ENCODE data around the gene MTFR2. TPM values are rescaled to one million over a fixed set of nuclear protein-coding genes. Genes with fewer than 3 reads are reported as not detected.

Gene MTFR2
- total RNA-seq, 2 donors from 2014 or later = 29.4 to 34.3 TPM

GRCh38 chr6:136254851-136255466 lies 4.8 kb upstream of the MTFR2 start:
- Mint-ChIP-seq H3K4me3 (no peak overlapping the region), H3K27ac (peak overlapping the region; percentile 58), H3K4me1 (ENCODE audit: low read depth) (peaks cover 37% of the 10 kb centered on the region), H3K36me3 (ENCODE audit: insufficient read depth in 2 of 2) (peaks cover 2 to 12% of the 10 kb centered on the region in 2 donors), H3K27me3 (ENCODE audit: low read depth) (no peaks in the 10 kb centered on the region), H3K9me3 (no peaks in the 10 kb centered on the region)
- DNase-seq = no peak
- ATAC-seq (replicated peaks in 1 of 2) = no peak

- Mint-ChIP-seq H3K27me3 (ENCODE audit: low read depth) (no peaks in the 10 kb centered on the region), H3K4me1 (ENCODE audit: low read depth) (peaks cover 48% of the 10 kb centered on the region), H3K9me3 (no peaks in the 10 kb centered on the region), H3K4me3 (no peak overlapping the region), H3K27ac (peak overlapping the region; percentile 77), H3K36me3 (ENCODE audit: insufficient read depth in 2 of 2) (peaks cover 11 to 18% of the 10 kb centered on the region in 2 donors)
- ATAC-seq (replicated peaks in 1 of 2) (no peak), DNase-seq (no peak)
Measured at GRCh38 chr6:136253734-136254133, 3.6 kb upstream of the MTFR2 start.

- Mint-ChIP-seq H3K27ac (peak overlapping the region; percentile 23), H3K4me1 (ENCODE audit: low read depth) (peaks cover 51% of the 10 kb centered on the region), H3K9me3 (no peaks in the 10 kb centered on the region), H3K27me3 (ENCODE audit: low read depth) (no peaks in the 10 kb centered on the region), H3K36me3 (ENCODE audit: insufficient read depth in 2 of 2) (peaks cover 16 to 23% of the 10 kb centered on the region in 2 donors), H3K4me3 (peak overlapping the region in 1 of 2 donors; percentile 90)
- DNase-seq (no peak), ATAC-seq (replicated peaks in 1 of 2) (no peak)
Measured at GRCh38 chr6:136252441-136252840, 2.3 kb upstream of the MTFR2 start.

- DNase-seq (no peak), ATAC-seq (replicated peaks in 1 of 2) (no peak)
- H3K9me3 Mint-ChIP-seq = no peaks in the 10 kb centered on the region
- peaks cover 20 to 31% of the 10 kb centered on the region in 2 donors for H3K36me3 Mint-ChIP-seq (ENCODE audit: insufficient read depth in 2 of 2)
- H3K27ac Mint-ChIP-seq = peak overlapping the region; percentile 72
- H3K4me1 Mint-ChIP-seq (ENCODE audit: low read depth) = peaks cover 52% of the 10 kb centered on the region
- H3K27me3 Mint-ChIP-seq (ENCODE audit: low read depth) = no peaks in the 10 kb centered on the region
- H3K4me3 Mint-ChIP-seq = peak overlapping the region; percentile 90 to 99
Measured at GRCh38 chr6:136251394-136251793, 1.3 kb upstream of the MTFR2 start.

- peak in 1 of 2 donors; percentile 8 for ATAC-seq (replicated peaks in 1 of 2)
- Mint-ChIP-seq H3K27me3 (ENCODE audit: low read depth) (no peaks in the 10 kb centered on the region), H3K27ac (peak overlapping the region; percentile 72), H3K4me3 (peak overlapping the region; percentile 90 to 99), H3K36me3 (ENCODE audit: insufficient read depth in 2 of 2) (peaks cover 20 to 31% of the 10 kb centered on the region in 2 donors), H3K4me1 (ENCODE audit: low read depth) (peaks cover 56% of the 10 kb centered on the region), H3K9me3 (no peaks in the 10 kb centered on the region)
- no peak for DNase-seq
Measured at GRCh38 chr6:136250686-136251008, 536 bp upstream of the MTFR2 start.

- Mint-ChIP-seq H3K27me3 (ENCODE audit: low read depth) (no peaks in the 10 kb centered on the region), H3K9me3 (no peaks in the 10 kb centered on the region), H3K27ac (peak overlapping the region; percentile 72), H3K36me3 (ENCODE audit: insufficient read depth in 2 of 2) (peaks cover 20 to 35% of the 10 kb centered on the region in 2 donors), H3K4me3 (peak overlapping the region; percentile 90 to 99), H3K4me1 (ENCODE audit: low read depth) (peaks cover 52% of the 10 kb centered on the region)
- DNase-seq (no peak), ATAC-seq (replicated peaks in 1 of 2) (no peak)
Measured at GRCh38 chr6:136249336-136249735, 775 bp downstream of the MTFR2 start.

- Mint-ChIP-seq H3K9me3 (no peaks in the 10 kb centered on the region), H3K4me1 (ENCODE audit: low read depth) (peaks cover 14% of the 10 kb centered on the region), H3K36me3 (ENCODE audit: insufficient read depth in 2 of 2) (peaks cover 14 to 55% of the 10 kb centered on the region in 2 donors), H3K4me3 (no peak overlapping the region), H3K27ac (no peak overlapping the region), H3K27me3 (ENCODE audit: low read depth) (no peaks in the 10 kb centered on the region)
- no peak for ATAC-seq (replicated peaks in 1 of 2)
- no peak for DNase-seq
Measured at GRCh38 chr6:136244061-136244616, 6.0 kb downstream of the MTFR2 start.

- ATAC-seq (replicated peaks in 1 of 2) (no peak), DNase-seq (no peak)
- peak overlapping the region in 1 of 2 donors; percentile 19 for H3K4me3 Mint-ChIP-seq
- peaks cover 10 to 51% of the 10 kb centered on the region in 2 donors for H3K36me3 Mint-ChIP-seq (ENCODE audit: insufficient read depth in 2 of 2)
- no peaks in the 10 kb centered on the region for H3K27me3 Mint-ChIP-seq (ENCODE audit: low read depth)
- no peaks in the 10 kb centered on the region for H3K9me3 Mint-ChIP-seq
- peaks cover 10% of the 10 kb centered on the region for H3K4me1 Mint-ChIP-seq (ENCODE audit: low read depth)
- H3K27ac Mint-ChIP-seq = peak overlapping the region; percentile 74
Measured at GRCh38 chr6:136236466-136237293, 13.4 kb downstream of the MTFR2 start.

- H3K4me1 Mint-ChIP-seq (ENCODE audit: low read depth) = peaks cover 10% of the 10 kb centered on the region
- no peak for DNase-seq
- peaks cover 14 to 45% of the 10 kb centered on the region in 2 donors for H3K36me3 Mint-ChIP-seq (ENCODE audit: insufficient read depth in 2 of 2)
- no peak for ATAC-seq (replicated peaks in 1 of 2)
- no peak overlapping the region for H3K4me3 Mint-ChIP-seq
- no peaks in the 10 kb centered on the region for H3K27me3 Mint-ChIP-seq (ENCODE audit: low read depth)
- no peaks in the 10 kb centered on the region for H3K9me3 Mint-ChIP-seq
- H3K27ac Mint-ChIP-seq = no peak overlapping the region
Measured at GRCh38 chr6:136235233-136235564, 14.9 kb downstream of the MTFR2 start.

GRCh38 chr6:136232701-136233100 lies 17.4 kb downstream of the MTFR2 start:
- Mint-ChIP-seq H3K4me3 (no peak overlapping the region), H3K9me3 (no peaks in the 10 kb centered on the region), H3K4me1 (ENCODE audit: low read depth) (peaks cover 10% of the 10 kb centered on the region), H3K27ac (no peak overlapping the region), H3K27me3 (ENCODE audit: low read depth) (no peaks in the 10 kb centered on the region), H3K36me3 (ENCODE audit: insufficient read depth in 2 of 2) (peaks cover 14 to 30% of the 10 kb centered on the region in 2 donors)
- DNase-seq (no peak), ATAC-seq (replicated peaks in 1 of 2) (no peak)

GRCh38 chr6:136230219-136230853 lies 19.8 kb downstream of the MTFR2 start:
- Mint-ChIP-seq H3K9me3 (peaks cover 0 to 2% of the 10 kb centered on the region in 2 donors), H3K27ac (no peak overlapping the region), H3K27me3 (ENCODE audit: low read depth) (no peaks in the 10 kb centered on the region), H3K4me1 (ENCODE audit: low read depth) (peaks cover 14% of the 10 kb centered on the region), H3K36me3 (ENCODE audit: insufficient read depth in 2 of 2) (peaks cover 7 to 17% of the 10 kb centered on the region in 2 donors), H3K4me3 (no peak overlapping the region)
- DNase-seq (no peak), ATAC-seq (replicated peaks in 1 of 2) (no peak)

GRCh38 chr6:136228814-136229213 lies 21.3 kb downstream of the MTFR2 start:
- H3K36me3 Mint-ChIP-seq (ENCODE audit: insufficient read depth in 2 of 2) = peaks cover 10 to 18% of the 10 kb centered on the region in 2 donors
- H3K27ac Mint-ChIP-seq = no peak overlapping the region
- ATAC-seq (replicated peaks in 1 of 2) = no peak
- H3K4me1 Mint-ChIP-seq (ENCODE audit: low read depth) = peaks cover 19% of the 10 kb centered on the region
- no peaks in the 10 kb centered on the region for H3K27me3 Mint-ChIP-seq (ENCODE audit: low read depth)
- H3K4me3 Mint-ChIP-seq = no peak overlapping the region
- peaks cover 4 to 5% of the 10 kb centered on the region in 2 donors for H3K9me3 Mint-ChIP-seq
- DNase-seq = no peak
